ENCODE data around the gene SHISAL1. TPM values are rescaled to one million over a fixed set of nuclear protein-coding genes. Genes with fewer than 3 reads are reported as not detected.
"Not testable (repeated sequence)": the region's sequence is repeated elsewhere in the genome, so short reads cannot be mapped to it uniquely, and the experiment has no call there.

The SHISAL1 gene
- total and polyA plus RNA-seq, 10 of the 15 experiments (the other 5 are each of a cell fraction or from before 2014, with no cell fraction given) = not detected

- BruUV-seq (replicated peaks) = no TSS peak
- DNase-seq (ENCODE audit: low read depth, low spot score) (no peak), FAIRE-seq (no peak), ATAC-seq (no peak)
- Histone ChIP-seq H4K20me1 (ENCODE audit: control insufficient read depth, insufficient read depth) (no peaks in the 10 kb centered on the region), H3K9ac (ENCODE audit: control insufficient read depth, insufficient read depth, low read length) (no peak overlapping the region), H3K4me1 (ENCODE audit: control insufficient read depth, insufficient read depth, low read length) (no peaks in the 10 kb centered on the region), H3K36me3 (ENCODE audit: control insufficient read depth in 2 of 2, insufficient read depth in 2 of 2, low read length in 1 of 2) (no peaks in the 10 kb centered on the region), H3K4me2 (ENCODE audit: control insufficient read depth, insufficient read depth) (no peak overlapping the region), H2AFZ (ENCODE audit: control insufficient read depth, low read depth, low read length) (no peak overlapping the region), H3K27me3 (replicated peaks in 1 of 2; ENCODE audit: control insufficient read depth in 2 of 2, insufficient read depth in 2 of 2, low read length in 1 of 2) (peaks cover 0 to 3% of the 10 kb centered on the region in 2 experiments; a peak in 2 of 4 replicates), H3K9me3 (replicated peaks; ENCODE audit: control insufficient read depth, insufficient read depth, low read length) (no peaks in the 10 kb centered on the region), H3K4me3 (no peak overlapping the region), H3K27ac (ENCODE audit: control insufficient read depth, insufficient read depth) (no peak overlapping the region), H3K79me2 (ENCODE audit: control insufficient read depth, insufficient read depth, low read length) (no peaks in the 10 kb centered on the region)
- 14% methylated on average over 9 of the region's 9 CpGs for whole genome bisulfite sequencing (ENCODE audit: insufficient coverage, insufficient replicate concordance, low lambda C conversion rate, missing lambda C conversion rate)
- TF ChIP-seq RAD21 (IDR thresholded peaks at IDR 0.05; ENCODE audit: insufficient read depth, low read depth, low read length) (no peak), SMAD5 (IDR thresholded peaks at IDR 0.05; ENCODE audit: low read depth) (no peak), HDAC2 (IDR thresholded peaks at IDR 0.05) (no peak), FOXK2 (IDR thresholded peaks at IDR 0.05) (no peak), ZNF274 (IDR thresholded peaks at IDR 0.05; ENCODE audit: insufficient read depth, insufficient read length) (no peak), E2F8 (IDR thresholded peaks at IDR 0.05; ENCODE audit: low read depth, partially characterized antibody) (no peak), HDAC6 (IDR thresholded peaks at IDR 0.05; ENCODE audit: unreplicated experiment) (no peak), ZBED1 (IDR thresholded peaks at IDR 0.05; ENCODE audit: borderline replicate concordance) (no peak), CHD4 (IDR thresholded peaks at IDR 0.05) (no peak), GABPA (IDR thresholded peaks at IDR 0.05; ENCODE audit: low read depth) (no peak), HCFC1 (IDR thresholded peaks at IDR 0.05; ENCODE audit: low read length) (no peak), NFYB (IDR thresholded peaks at IDR 0.05; ENCODE audit: insufficient read depth, low read depth, low read length) (no peak), YBX1 (IDR thresholded peaks at IDR 0.05) (no peak), ZBTB33 (IDR thresholded peaks at IDR 0.05) (no peak)
- in situ Hi-C loops (cut with MboI) (no loop called here), intact Hi-C loops (cut with micrococcal nuclease; ENCODE audit: unreplicated experiment) (no loop called here)
- ChIA-PET SMC1A (ENCODE audit: uncharacterized antibody, unreplicated experiment) (no interaction called here), RAD21 (ENCODE audit: unreplicated experiment) (no interaction called here), POLR2A (interaction anchor here (0.8 kb wide), 1 partner anchor 108 kb away, joined by 3 read pairs; no protein-coding TSS in a partner anchor), CTCF (no interaction called here)
Measured at GRCh38 chr22:44304354-44304753, 8.4 kb downstream of the SHISAL1 start.

- CTCF ChIA-PET; BruUV-seq (replicated peaks): not testable (repeated sequence)
- WGBS (ENCODE audit: insufficient coverage, insufficient replicate concordance, low lambda C conversion rate, missing lambda C conversion rate) = 34% methylated on average over 6 of the region's 10 CpGs
Measured at GRCh38 chr22:44302363-44302762, 10.4 kb downstream of the SHISAL1 start.

More at GRCh38 chr22:44302363-44302762, 10.4 kb downstream of the SHISAL1 start:
- H3K9ac ChIP-seq (ENCODE audit: control insufficient read depth, insufficient read depth, low read length); in situ Hi-C loops (cut with MboI); H3K27me3 ChIP-seq (replicated peaks in 1 of 2; ENCODE audit: control insufficient read depth in 2 of 2, insufficient read depth in 2 of 2, low read length in 1 of 2); H3K9me3 ChIP-seq (replicated peaks; ENCODE audit: control insufficient read depth, insufficient read depth, low read length); H3K4me3 ChIP-seq; H3K79me2 ChIP-seq (ENCODE audit: control insufficient read depth, insufficient read depth, low read length); H3K27ac ChIP-seq (ENCODE audit: control insufficient read depth, insufficient read depth); H3K36me3 ChIP-seq (ENCODE audit: control insufficient read depth in 2 of 2, insufficient read depth in 2 of 2, low read length in 1 of 2); DNase-seq (ENCODE audit: low read depth, low spot score); RAD21 ChIA-PET (ENCODE audit: unreplicated experiment); POLR2A ChIA-PET; H2AFZ ChIP-seq (ENCODE audit: control insufficient read depth, low read depth, low read length); intact Hi-C loops (cut with micrococcal nuclease; ENCODE audit: unreplicated experiment); FAIRE-seq; SMC1A ChIA-PET (ENCODE audit: uncharacterized antibody, unreplicated experiment); H4K20me1 ChIP-seq (ENCODE audit: control insufficient read depth, insufficient read depth); ATAC-seq; H3K4me1 ChIP-seq (ENCODE audit: control insufficient read depth, insufficient read depth, low read length); H3K4me2 ChIP-seq (ENCODE audit: control insufficient read depth, insufficient read depth): not testable (repeated sequence)

All from GM12878 (cell line).